GM12878 (cell line): ENCODE data around the gene RAD51AP1. TPM values are rescaled to one million over a fixed set of nuclear protein-coding genes. Genes with fewer than 3 reads are reported as not detected.

ENCODE experiments used
- ATAC-seq: fragments of 200-7000 bp; cut with Tn5 transposase; 3 replicates; pipeline ENCODE4 v1.9.1; 2020; ENCODE audit warnings: mild to moderate bottlenecking, moderate library complexity
- BruUV-seq: library from RNA; stranded (reverse); fragments of 400-500 nt; replicated peaks from 2 replicates; lab custom pipeline; 2021; lab: Mats Ljungman, UMichigan
- CTCF ChIA-PET: fragments of 300-600 bp; sonication (Branson Sonifier 250); formaldehyde crosslinking; extraction: SDS; loops from one replicate; lab custom pipeline; 2021; ENCODE audit warnings: inconsistent platforms; lab: Yijun Ruan, JAX
- POLR2A ChIA-PET: fragments of 350-600 bp; formaldehyde crosslinking; extraction: SDS; loops from one replicate; lab custom pipeline; 2021; ENCODE audit warnings: inconsistent platforms; lab: Charles Lee
- RAD21 ChIA-PET: fragments of 300-600 bp; sonication (Branson Sonifier 250); formaldehyde crosslinking; loops from one replicate; lab custom pipeline; 2023; ENCODE audit warnings: antibody characterized with exemption; ENCODE audit not compliant: unreplicated experiment; lab: Charles Lee
- SMC1A ChIA-PET: fragments of 300-600 bp; sonication (Branson Sonifier 250); formaldehyde crosslinking; loops from one replicate; lab custom pipeline; 2023; ENCODE audit not compliant: unreplicated experiment, uncharacterized antibody; lab: Charles Lee
- DNase-seq: peaks from one replicate; pipeline ENCODE4 v3.0.0-alpha.2; 2011; ENCODE audit warnings: low read depth, low spot score
- FAIRE-seq: peaks from 3 replicates; lab custom pipeline; 2011; peaks lifted over from hg19 to GRCh38; lab: Jason Lieb, UNC
- H2AFZ ChIP-seq: 2 replicates; pipeline ENCODE4 v1.6.0; 2011; ENCODE audit warnings: low read depth, low read length, control low read depth; ENCODE audit not compliant: control insufficient read depth
- H3K27ac ChIP-seq: 2 replicates; pipeline ENCODE4 v1.5.1; 2011; ENCODE audit warnings: control low read depth; ENCODE audit not compliant: control insufficient read depth, insufficient read depth
- H3K27me3 ChIP-seq, 2 experiments: replicated peaks in 1 of 2; 2 replicates each; pipeline versions ENCODE4 v1.6.0 to v1.6.1; 2011; ENCODE audit warnings: low read length in 1 of 2; ENCODE audit not compliant: control insufficient read depth in 2 of 2, insufficient read depth in 2 of 2
- H3K36me3 ChIP-seq, 2 experiments: 2 replicates each; pipeline ENCODE4 v1.5.1; 2011; ENCODE audit warnings: low read length in 1 of 2; ENCODE audit not compliant: control insufficient read depth in 2 of 2, insufficient read depth in 2 of 2
- H3K4me1 ChIP-seq: 2 replicates; pipeline ENCODE4 v1.6.1; 2011; ENCODE audit warnings: mild to moderate bottlenecking, low read length, moderate library complexity, mixed read lengths; ENCODE audit not compliant: control insufficient read depth, insufficient read depth
- H3K4me2 ChIP-seq: 2 replicates; pipeline ENCODE4 v1.6.0; 2011; ENCODE audit warnings: control low read depth; ENCODE audit not compliant: control insufficient read depth, insufficient read depth
- H3K4me3 ChIP-seq: fragments of 200-600 bp; sonication (generic); 2 replicates; pipeline ENCODE4 v1.5.1; 2016
- H3K79me2 ChIP-seq: 2 replicates; pipeline ENCODE4 v1.6.0; 2011; ENCODE audit warnings: low read length; ENCODE audit not compliant: control insufficient read depth, insufficient read depth
- H3K9ac ChIP-seq: 2 replicates; pipeline ENCODE4 v1.8.0; 2011; ENCODE audit warnings: low read length, control low read depth, mixed read lengths; ENCODE audit not compliant: control insufficient read depth, insufficient read depth
- H3K9me3 ChIP-seq: replicated peaks from 3 replicates; pipeline ENCODE4 v1.5.1; 2011; ENCODE audit warnings: mild to moderate bottlenecking, low read length; ENCODE audit not compliant: control insufficient read depth, insufficient read depth
- H4K20me1 ChIP-seq: 2 replicates; pipeline ENCODE4 v1.6.0; 2011; ENCODE audit not compliant: control insufficient read depth, insufficient read depth
- ATF7 ChIP-seq: fragments of 450-650 bp; IDR thresholded peaks from 2 replicates; pipeline ENCODE4 v1.6.1; 2016; ENCODE audit warnings: low read depth, mild to moderate bottlenecking
- CHD4 ChIP-seq: fragments of 200-600 bp; sonication (generic); IDR thresholded peaks from 2 replicates; pipeline ENCODE4 v1.6.1; 2016; ENCODE audit warnings: mild to moderate bottlenecking
- GABPA ChIP-seq: IDR thresholded peaks from 2 replicates; pipeline ENCODE4 v1.6.1; 2014; ENCODE audit warnings: antibody characterized with exemption, low read depth, mild to moderate bottlenecking, inconsistent platforms
- KDM1A ChIP-seq: fragments of 200-600 bp; sonication (generic); IDR thresholded peaks from 2 replicates; pipeline ENCODE4 v1.6.1; 2016; ENCODE audit warnings: borderline replicate concordance
- NFIC ChIP-seq: IDR thresholded peaks from 2 replicates; pipeline ENCODE4 v1.6.1; 2012; ENCODE audit warnings: low read depth, mild to moderate bottlenecking, inconsistent platforms, low read length, moderate library complexity
- PML ChIP-seq: IDR thresholded peaks from 2 replicates; pipeline ENCODE4 v1.6.1; 2012; ENCODE audit warnings: low read length, inconsistent platforms
- SREBF1 ChIP-seq: IDR thresholded peaks from 2 replicates; pipeline ENCODE4 v1.6.1; 2012; ENCODE audit warnings: mild to moderate bottlenecking, low read length
- SREBF2 ChIP-seq: IDR thresholded peaks from 2 replicates; pipeline ENCODE4 v1.6.1; 2012; ENCODE audit warnings: mild to moderate bottlenecking, low read length
- SUPT20H ChIP-seq: IDR thresholded peaks from 2 replicates; pipeline ENCODE4 v1.6.1; 2011; ENCODE audit warnings: low read depth, mild to moderate bottlenecking, low read length, moderate library complexity, borderline replicate concordance; ENCODE audit not compliant: control insufficient read depth
- TCF12 ChIP-seq: IDR thresholded peaks from 2 replicates; pipeline ENCODE4 v1.6.1; 2011; ENCODE audit warnings: low read depth, mild to moderate bottlenecking, low read length
- WGBS: methylation state at CpG from one replicate; pipeline ENCODE4 v1.1.6; 2016; ENCODE audit warnings: low lambda C conversion rate; ENCODE audit not compliant: insufficient replicate concordance, insufficient coverage; ENCODE audit errors: missing lambda C conversion rate; 5-methylcytosine and 5-hydroxymethylcytosine counted together
- in situ Hi-C: fragments of 300-500 bp; cut with MboI; formaldehyde crosslinking; loops from 9 replicates; pipeline ENCODE4 v1.14.3; 2018; ENCODE audit warnings: mixed read lengths
- intact Hi-C: fragments of 100-400 bp; cut with micrococcal nuclease; formaldehyde crosslinking; loops from one replicate; pipeline ENCODE4 v1.14.2; 2022; ENCODE audit not compliant: unreplicated experiment
- polyA plus RNA-seq, 11 experiments: library from polyadenylated mRNA; depleted of rRNA in 4 of 11; unstranded in 6 of 11; stranded (reverse) in 5 of 11; fragments of >200 nt; fragmentation: Nextera tagmentation in 4 of 11; fragmentation: Illumina TruSeq in 1 of 11; extraction: Ambion mirVana in 4 of 11; extraction: Trizol in 1 of 11; gene quantifications; 1 replicate in 1 of 11; 2 replicates in 10 of 11; pipeline versions ENCODE4 v1.2.1 to v1.2.3, GENCODE V29; 2011 to 2016; ENCODE audit warnings: inconsistent platforms in 2 of 11, missing spikeins in 2 of 11, low read depth in 1 of 11
- total RNA-seq, 4 experiments: library from RNA; depleted of rRNA in 3 of 4; stranded (reverse); fragments of >200 nt in 3 of 4; fragmentation: Illumina TruSeq in 1 of 4; extraction: Trizol in 1 of 4; gene quantifications; 2 replicates each; pipeline versions ENCODE4 v1.2.1 to v1.2.3, GENCODE V29; 2013 to 2021
- TF ChIP-seq, protein P1 (sequence below): fragments of 450-650 bp; IDR thresholded peaks from 2 replicates; pipeline ENCODE4 v1.6.1; 2017; ENCODE audit warnings: low read depth, mild to moderate bottlenecking, moderate library complexity

The RAD51AP1 gene
- total and polyA plus RNA-seq, 10 of the 15 experiments (the other 5 are each of a cell fraction or from before 2014, with no cell fraction given), result 22.3 to 86.0 (median 50.9) TPM

DNA sequence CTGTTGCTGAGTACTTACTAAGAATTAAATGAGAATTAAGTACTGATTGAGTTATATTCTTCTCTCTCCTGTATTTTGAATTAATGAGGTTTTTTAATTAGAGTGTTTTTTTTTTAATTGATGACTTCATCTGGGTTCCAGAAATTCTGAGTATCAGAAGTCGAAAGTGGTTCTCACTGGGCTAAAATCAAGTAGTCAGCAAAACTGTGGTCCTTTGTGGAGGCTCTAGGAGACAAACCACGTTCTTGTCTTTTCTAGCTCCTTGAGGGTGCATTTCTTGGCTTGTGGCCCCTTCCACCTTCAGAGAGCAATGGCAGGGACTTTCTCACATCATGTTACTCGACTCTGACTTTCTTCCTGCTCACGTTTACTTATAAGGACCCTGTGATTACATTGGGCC lies 15.3 kb downstream of the RAD51AP1 start:
- 97% methylated on average over 4 of the region's 4 CpGs for WGBS
- no peaks in the 10 kb centered on the region for H3K79me2 ChIP-seq
- no peak overlapping the region for H3K4me2 ChIP-seq
- ChIA-PET CTCF (interaction anchor here (1.2 to 2.7 kb wide), 2 partner anchors 10 to 13 kb away, joined by 3 to 10 read pairs; no protein-coding TSS in a partner anchor), POLR2A (interaction anchor here (0.7 kb wide), 1 partner anchor 1380 kb away, joined by 3 read pairs; no protein-coding TSS in a partner anchor), RAD21 (no interaction called here), SMC1A (interaction anchor here (1.2 kb wide), 1 partner anchor 11 kb away, joined by 4 read pairs; no protein-coding TSS in a partner anchor)
- TF ChIP-seq PML (no peak), NFIC (no peak), SREBF1 (no peak), SUPT20H (no peak), TCF12 (no peak), CHD4 (no peak), KDM1A (no peak), GABPA (no peak), ATF7 (no peak), SREBF2 (no peak)
- TF ChIP-seq, protein P1, sequence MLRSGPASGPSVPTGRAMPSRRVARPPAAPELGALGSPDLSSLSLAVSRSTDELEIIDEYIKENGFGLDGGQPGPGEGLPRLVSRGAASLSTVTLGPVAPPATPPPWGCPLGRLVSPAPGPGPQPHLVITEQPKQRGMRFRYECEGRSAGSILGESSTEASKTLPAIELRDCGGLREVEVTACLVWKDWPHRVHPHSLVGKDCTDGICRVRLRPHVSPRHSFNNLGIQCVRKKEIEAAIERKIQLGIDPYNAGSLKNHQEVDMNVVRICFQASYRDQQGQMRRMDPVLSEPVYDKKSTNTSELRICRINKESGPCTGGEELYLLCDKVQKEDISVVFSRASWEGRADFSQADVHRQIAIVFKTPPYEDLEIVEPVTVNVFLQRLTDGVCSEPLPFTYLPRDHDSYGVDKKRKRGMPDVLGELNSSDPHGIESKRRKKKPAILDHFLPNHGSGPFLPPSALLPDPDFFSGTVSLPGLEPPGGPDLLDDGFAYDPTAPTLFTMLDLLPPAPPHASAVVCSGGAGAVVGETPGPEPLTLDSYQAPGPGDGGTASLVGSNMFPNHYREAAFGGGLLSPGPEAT, result no peak
- in situ Hi-C loops, result no loop called here
- H3K4me3 ChIP-seq, result no peak overlapping the region
- no peaks in the 10 kb centered on the region for H3K27me3 ChIP-seq
- no peaks in the 10 kb centered on the region for H3K9me3 ChIP-seq
- BruUV-seq, result no TSS peak
- no peak overlapping the region for H3K27ac ChIP-seq
- H3K36me3 ChIP-seq, result peaks cover 0 to 24% of the 10 kb centered on the region in 2 experiments; a peak in 3 of 4 replicates
- no peaks in the 10 kb centered on the region for H4K20me1 ChIP-seq
- ATAC-seq (no peak), FAIRE-seq (peak; percentile 27), DNase-seq (no peak)
- no peak overlapping the region for H3K9ac ChIP-seq
- intact Hi-C loops, result no loop called here
- H3K4me1 ChIP-seq, result no peaks in the 10 kb centered on the region
- no peak overlapping the region for H2AFZ ChIP-seq
